MCF 10A (cell line): ENCODE data around the gene SLC8A3. TPM values are rescaled to one million over a fixed set of nuclear protein-coding genes. Genes with fewer than 3 reads are reported as not detected.

ENCODE experiments used
- BruUV-seq: library from RNA; stranded (reverse); fragments of 400-500 nt; replicated peaks from 2 replicates; lab custom pipeline; 2021; lab: Mats Ljungman, UMichigan
- CTCF ChIA-PET: fragments of 300-600 bp; sonication (Branson Sonifier 250); formaldehyde crosslinking; extraction: SDS; loops from one replicate; lab custom pipeline; 2021; ENCODE audit warnings: antibody characterized with exemption, inconsistent platforms; lab: Yijun Ruan, JAX
- POLR2A ChIA-PET: fragments of 300-600, 350-650 bp; sonication (Branson Sonifier 250); formaldehyde crosslinking; extraction: SDS; loops from one replicate; lab custom pipeline; 2020; ENCODE audit warnings: antibody characterized with exemption, inconsistent platforms; lab: Yijun Ruan, JAX
- DNase-seq: peaks from one replicate; pipeline ENCODE4 v3.0.0-alpha.2; 2018; ENCODE audit not compliant: unreplicated experiment
- H3K27ac Mint-ChIP-seq: one replicate; pipeline ENCODE4 v1.8.0; 2022; ENCODE audit warnings: mild to moderate bottlenecking, low read depth, mixed read lengths; ENCODE audit not compliant: unreplicated experiment
- H3K27me3 Mint-ChIP-seq: one replicate; pipeline ENCODE4 v1.8.0; 2022; ENCODE audit warnings: mixed read lengths; ENCODE audit not compliant: insufficient read depth, unreplicated experiment
- H3K36me3 Mint-ChIP-seq: one replicate; pipeline ENCODE4 v1.8.0; 2022; ENCODE audit warnings: mild to moderate bottlenecking, moderate library complexity, mixed read lengths; ENCODE audit not compliant: insufficient read depth, unreplicated experiment
- H3K4me1 Mint-ChIP-seq: one replicate; pipeline ENCODE4 v1.8.0; 2022; ENCODE audit warnings: mixed read lengths; ENCODE audit not compliant: insufficient read depth, unreplicated experiment
- H3K4me3 Mint-ChIP-seq: one replicate; pipeline ENCODE4 v1.8.0; 2022; ENCODE audit warnings: mild to moderate bottlenecking, moderate library complexity, mixed read lengths; ENCODE audit not compliant: unreplicated experiment
- H3K9me3 Mint-ChIP-seq: one replicate; pipeline ENCODE4 v1.8.0; 2022; ENCODE audit warnings: mixed read lengths; ENCODE audit not compliant: unreplicated experiment
- CTCF ChIP-seq: fragments of 200-600 bp; IDR thresholded peaks from one replicate; pipeline ENCODE4 v1.8.0; 2022; ENCODE audit warnings: antibody characterized with exemption, mild to moderate bottlenecking; ENCODE audit not compliant: unreplicated experiment
- intact Hi-C: fragments of 100-400 bp; cut with micrococcal nuclease; formaldehyde crosslinking; loops from 2 replicates; pipeline ENCODE4 v1.14.1; 2022
- total RNA-seq: library from RNA; stranded (reverse); gene quantifications from 2 replicates; pipeline ENCODE4 v1.2.3, GENCODE V29; 2022

Gene SLC8A3
- total RNA-seq, 1 experiment from 2014 or later, result not detected

- TF ChIP-seq CTCF, result no peak
- H3K4me1 Mint-ChIP-seq, result no peaks in the 10 kb centered on the region
- CTCF ChIA-PET, result interaction anchor here (0.7 kb wide), 1 partner anchor 1556 kb away, joined by 3 read pairs; no protein-coding TSS in a partner anchor
- intact Hi-C loops, result no loop called here
- H3K4me3 Mint-ChIP-seq, result no peak overlapping the region
- H3K27me3 Mint-ChIP-seq, result peaks cover 76% of the 10 kb centered on the region
- POLR2A ChIA-PET, result interaction anchor here (0.8 kb wide), 1 partner anchor 16 kb away, joined by 4 read pairs; no protein-coding TSS in a partner anchor
- no peak for DNase-seq
- H3K9me3 Mint-ChIP-seq, result no peaks in the 10 kb centered on the region
- no peak overlapping the region for H3K27ac Mint-ChIP-seq
- no TSS peak for BruUV-seq
- no peaks in the 10 kb centered on the region for H3K36me3 Mint-ChIP-seq
Measured at GRCh38 chr14:70162358-70162757, 26.4 kb downstream of the SLC8A3 start.

DNA sequence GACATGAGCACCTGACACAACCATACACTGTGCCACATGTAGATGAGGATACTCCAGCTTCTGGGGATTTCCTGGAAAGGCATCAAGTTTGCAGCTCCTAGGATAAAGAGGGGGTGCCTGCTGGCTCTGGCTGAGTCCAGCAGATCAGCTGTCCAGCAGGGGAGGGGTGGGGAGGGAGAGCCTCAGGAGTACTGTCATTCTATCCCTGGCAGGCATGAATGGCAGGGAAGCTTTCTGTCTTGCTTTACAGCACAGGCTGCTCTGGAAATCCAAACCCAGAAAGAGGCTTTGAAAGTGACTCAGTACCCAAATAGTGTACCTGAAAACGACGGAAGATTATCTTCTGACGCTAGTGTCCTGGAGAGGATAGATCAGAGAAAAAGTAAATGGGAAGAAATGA is 32.2 kb downstream of the SLC8A3 start:
- ChIA-PET CTCF (no interaction called here), POLR2A (no interaction called here)
- H3K36me3 Mint-ChIP-seq, result no peaks in the 10 kb centered on the region
- peaks cover 61% of the 10 kb centered on the region for H3K27me3 Mint-ChIP-seq
- no peak for TF ChIP-seq CTCF
- no TSS peak for BruUV-seq
- no peak overlapping the region for H3K27ac Mint-ChIP-seq
- intact Hi-C loops, result no loop called here
- no peaks in the 10 kb centered on the region for H3K4me1 Mint-ChIP-seq
- no peaks in the 10 kb centered on the region for H3K9me3 Mint-ChIP-seq
- no peak for DNase-seq
- no peak overlapping the region for H3K4me3 Mint-ChIP-seq

- H3K27me3 Mint-ChIP-seq, result peaks cover 52% of the 10 kb centered on the region
- no peaks in the 10 kb centered on the region for H3K36me3 Mint-ChIP-seq
- H3K4me3 Mint-ChIP-seq, result no peak overlapping the region
- no TSS peak for BruUV-seq
- CTCF ChIA-PET, result no interaction called here
- no peaks in the 10 kb centered on the region for H3K9me3 Mint-ChIP-seq
- DNase-seq, result no peak
- no peak for TF ChIP-seq CTCF
- no peak overlapping the region for H3K27ac Mint-ChIP-seq
- intact Hi-C loops, result no loop called here
- H3K4me1 Mint-ChIP-seq, result no peaks in the 10 kb centered on the region
- POLR2A ChIA-PET, result no interaction called here
Measured at GRCh38 chr14:70152704-70153103, 36.0 kb downstream of the SLC8A3 start.

GRCh38 chr14:70152081-70152480 is 36.7 kb downstream of the SLC8A3 start:
- POLR2A ChIA-PET, result no interaction called here
- TF ChIP-seq CTCF, result no peak
- DNase-seq, result no peak
- H3K4me1 Mint-ChIP-seq, result no peaks in the 10 kb centered on the region
- no peak overlapping the region for H3K27ac Mint-ChIP-seq
- intact Hi-C loops, result no loop called here
- CTCF ChIA-PET, result interaction anchor here (0.6 kb wide), 1 partner anchor 31 kb away, joined by 4 read pairs; no protein-coding TSS in a partner anchor
- H3K36me3 Mint-ChIP-seq, result no peaks in the 10 kb centered on the region
- H3K4me3 Mint-ChIP-seq, result no peak overlapping the region
- peaks cover 52% of the 10 kb centered on the region for H3K27me3 Mint-ChIP-seq
- no peaks in the 10 kb centered on the region for H3K9me3 Mint-ChIP-seq
- no TSS peak for BruUV-seq
